RPMI7951 (cell line): ENCODE measurements around the gene KRT82. TPM values are rescaled to one million over a fixed set of nuclear protein-coding genes. Genes with fewer than 3 reads are reported as not detected.

ENCODE experiments used
- DNase-seq: peaks from one replicate; pipeline ENCODE4 v3.0.0-alpha.2; 2012; ENCODE audit warnings: low read depth
- total RNA-seq: library from RNA; depleted of rRNA; stranded (reverse); fragments of >200 nt; shearing (Covaris generic); gene quantifications from 2 replicates; pipeline ENCODE4 v1.2.3, GENCODE V29; 2014; rRNA removed

The KRT82 gene
- total RNA-seq, 1 experiment from 2014 or later = not detected

GRCh38 chr12:52344111-52344510 lies 62.0 kb downstream of the KRT82 start:
- no peak for DNase-seq

Other genes starting within 250 kb of the KRT82 start
- gene KRT80, start 214.3 kb downstream of the KRT82 start, total RNA-seq = 1.3 and 2.1 TPM in 2 replicates
- 0.68 and 2.3 TPM in 2 replicates for gene KRT7, start 173.1 kb downstream of the KRT82 start, total RNA-seq
- 0.10 and 0.48 TPM in 2 replicates for gene KRT86, start 131.7 kb downstream of the KRT82 start, total RNA-seq
- gene KRT81, start 114.8 kb downstream of the KRT82 start, total RNA-seq = 0.72 and 0.88 TPM in 2 replicates
- gene KRT83, start 84.9 kb downstream of the KRT82 start, total RNA-seq = not detected in 2 replicates
- gene KRT85, start 38.9 kb downstream of the KRT82 start, total RNA-seq = not detected in 2 replicates
- gene KRT84, start 20.7 kb downstream of the KRT82 start, total RNA-seq = not detected in 2 replicates
- gene KRT75, start 28.0 kb upstream of the KRT82 start, total RNA-seq = not detected in 2 replicates
- not detected in 2 replicates for gene KRT6B, start 45.8 kb upstream of the KRT82 start, total RNA-seq
- not detected in 2 replicates for gene KRT6C, start 67.5 kb upstream of the KRT82 start, total RNA-seq
- gene KRT6A, start 86.9 kb upstream of the KRT82 start, total RNA-seq = not detected in 2 replicates
- not detected in 2 replicates for gene KRT5, start 114.1 kb upstream of the KRT82 start, total RNA-seq
- gene KRT71, start 146.8 kb upstream of the KRT82 start, total RNA-seq = not detected in 2 replicates
- not detected in 2 replicates for gene KRT74, start 167.5 kb upstream of the KRT82 start, total RNA-seq
- not detected in 2 replicates for gene KRT72, start 195.1 kb upstream of the KRT82 start, total RNA-seq
- gene KRT73, start 212.2 kb upstream of the KRT82 start, total RNA-seq = not detected in 2 replicates
- not detected in 2 replicates for gene KRT2, start 245.9 kb upstream of the KRT82 start, total RNA-seq